A549 (cell line): Measurements from ENCODE around the gene SIRT7. TPM values are rescaled to one million over a fixed set of nuclear protein-coding genes. Genes with fewer than 3 reads are reported as not detected.
A peak's percentile ranks its signal among the peaks of the same experiment; 100 is the strongest.

Experiments
- ATAC-seq, 2 experiments: fragments of 200-7000 bp in 1 of 2; fragments of >200 bp in 1 of 2; cut with Nextera tagmentation in 1 of 2; cut with Tn5 transposase in 1 of 2; 3 replicates each; pipeline versions ENCODE4 v1.8.0 to v1.9.1; 2018 to 2020; ENCODE audit warnings: mild to moderate bottlenecking in 1 of 2, moderate library complexity in 1 of 2
- CTCF ChIA-PET: fragments of 300-600 bp; sonication (Branson Sonifier 250); formaldehyde crosslinking; extraction: SDS; loops from one replicate; lab custom pipeline; 2021; ENCODE audit warnings: antibody characterized with exemption, inconsistent platforms; lab: Yijun Ruan, JAX
- POLR2A ChIA-PET: fragments of 350-600 bp; formaldehyde crosslinking; extraction: SDS; loops from one replicate; lab custom pipeline; 2021; ENCODE audit warnings: antibody characterized with exemption, inconsistent platforms; lab: Yijun Ruan, JAX
- DNase-seq, 2 experiments: peaks; one replicate each; pipeline versions ENCODE4 v3.0.0 to v3.0.0-alpha.2; 2011 to 2016; ENCODE audit warnings: low read depth in 1 of 2, low spot score in 1 of 2
- FAIRE-seq: peaks from 2 replicates; lab custom pipeline; 2011; peaks lifted over from hg19 to GRCh38; lab: Jason Lieb, UNC
- H3K27ac ChIP-seq, 2 experiments: fragments of >200 bp; sonication (Bioruptor Twin); formaldehyde crosslinking; 3 replicates each; pipeline ENCODE4 v1.5.1; 2016 to 2017
- H3K4me1 ChIP-seq: fragments of >200 bp; sonication (Bioruptor Twin); formaldehyde crosslinking; 3 replicates; pipeline ENCODE4 v1.6.1; 2016
- H3K4me2 ChIP-seq: fragments of >200 bp; sonication (Bioruptor Twin); formaldehyde crosslinking; 3 replicates; pipeline ENCODE4 v1.6.1; 2016
- H3K4me3 ChIP-seq: fragments of >200 bp; sonication (Bioruptor Twin); formaldehyde crosslinking; 3 replicates; pipeline ENCODE4 v1.5.1; 2016
- H3K9me3 ChIP-seq: fragments of >200 bp; sonication (Bioruptor Twin); formaldehyde crosslinking; 3 replicates; pipeline ENCODE4 v1.6.1; 2016
- CBX8 ChIP-seq: fragments of 200-600 bp; sonication (generic); IDR thresholded peaks from 2 replicates; pipeline ENCODE4 v1.6.1; 2016
- CEBPB ChIP-seq, 2 experiments: fragments of >200 bp in 1 of 2; sonication (Bioruptor Twin) in 1 of 2; formaldehyde crosslinking in 1 of 2; IDR thresholded peaks; 2 replicates each; pipeline ENCODE4 v1.6.1; 2012 to 2016
- CHD4 ChIP-seq: fragments of 200-600 bp; sonication (generic); IDR thresholded peaks from 2 replicates; pipeline ENCODE4 v1.6.1; 2016; ENCODE audit warnings: antibody characterized with exemption, mild to moderate bottlenecking, borderline replicate concordance
- CTCF ChIP-seq: fragments of >200 bp; sonication (Bioruptor Twin); formaldehyde crosslinking; IDR thresholded peaks from 3 replicates; pipeline ENCODE4 v1.5.1; 2016
- EHF ChIP-seq: fragments of 250-450 bp; sonication (Bioruptor Pico); IDR thresholded peaks from 2 replicates; pipeline ENCODE4 v1.5.0; 2020; ENCODE audit warnings: mild to moderate bottlenecking
- EHMT2 ChIP-seq: fragments of 200-600 bp; sonication (generic); IDR thresholded peaks from 2 replicates; pipeline ENCODE4 v1.6.1; 2016; ENCODE audit warnings: antibody characterized with exemption, low read depth, mild to moderate bottlenecking, moderate library complexity
- ESRRA ChIP-seq: fragments of 150-350 bp; IDR thresholded peaks from 2 replicates; pipeline ENCODE4 v1.6.1; 2014; ENCODE audit warnings: mild to moderate bottlenecking, low read length, borderline replicate concordance
- FOSL2 ChIP-seq, 2 experiments: fragments of 450-650 bp in 1 of 2; fragments of >200 bp in 1 of 2; sonication (Bioruptor Twin) in 1 of 2; formaldehyde crosslinking; IDR thresholded peaks; 2 replicates each; pipeline versions ENCODE4 v1.5.0 to v1.6.1; 2016 to 2020; ENCODE audit warnings: mild to moderate bottlenecking in 1 of 2, moderate library complexity in 1 of 2
- FOXS1 ChIP-seq: fragments of 250-450 bp; sonication (Bioruptor Pico); IDR thresholded peaks from 2 replicates; pipeline ENCODE4 v1.5.0; 2020; ENCODE audit warnings: mild to moderate bottlenecking, moderate library complexity
- GATA3 ChIP-seq: IDR thresholded peaks from 2 replicates; pipeline ENCODE4 v1.6.1; 2012; ENCODE audit warnings: borderline replicate concordance
- HDAC2 ChIP-seq: fragments of 200-600 bp; sonication (generic); IDR thresholded peaks from 2 replicates; pipeline ENCODE4 v1.6.1; 2016
- HEYL ChIP-seq: fragments of 250-450 bp; sonication (Bioruptor Pico); IDR thresholded peaks from 2 replicates; pipeline ENCODE4 v1.8.0; 2021; ENCODE audit warnings: mild to moderate bottlenecking, moderate library complexity
- HOXB13 ChIP-seq: fragments of 250-450 bp; sonication (Bioruptor Pico); IDR thresholded peaks from 2 replicates; pipeline ENCODE4 v1.5.0; 2020; ENCODE audit warnings: low read depth, mild to moderate bottlenecking, moderate library complexity
- HOXB5 ChIP-seq: fragments of 250-450 bp; sonication (Bioruptor Pico); IDR thresholded peaks from 2 replicates; pipeline ENCODE4 v1.5.0; 2020; ENCODE audit warnings: mild to moderate bottlenecking, moderate library complexity
- JUN ChIP-seq, 2 experiments: fragments of >200 bp; sonication (Bioruptor Twin); formaldehyde crosslinking; IDR thresholded peaks; 2 replicates in 1 of 2; 3 replicates in 1 of 2; pipeline ENCODE4 v1.6.1; 2016 to 2017
- JUNB ChIP-seq: fragments of >200 bp; sonication (Bioruptor Twin); formaldehyde crosslinking; IDR thresholded peaks from 2 replicates; pipeline ENCODE4 v1.6.1; 2016
- KDM1A ChIP-seq: fragments of 200-600 bp; sonication (generic); IDR thresholded peaks from 2 replicates; pipeline ENCODE4 v1.6.1; 2016; ENCODE audit warnings: low read depth, mild to moderate bottlenecking
- KDM5A ChIP-seq: fragments of 200-600 bp; sonication (generic); IDR thresholded peaks from 2 replicates; pipeline ENCODE4 v1.6.1; 2016; ENCODE audit warnings: antibody characterized with exemption, mild to moderate bottlenecking
- NR3C1 ChIP-seq: fragments of >200 bp; sonication (Bioruptor Twin); formaldehyde crosslinking; IDR thresholded peaks from 3 replicates; pipeline ENCODE4 v1.6.1; 2017
- RAD21 ChIP-seq, 2 experiments: fragments of >200 bp in 1 of 2; sonication (Bioruptor Twin) in 1 of 2; formaldehyde crosslinking in 1 of 2; IDR thresholded peaks in 1 of 2; conservative IDR thresholded peaks in 1 of 2; 2 replicates in 1 of 2; 3 replicates in 1 of 2; pipeline ENCODE4 v1.6.1; 2012 to 2018; ENCODE audit warnings: inconsistent platforms in 1 of 2
- RARB ChIP-seq: fragments of 250-450 bp; sonication (Bioruptor Pico); IDR thresholded peaks from 2 replicates; pipeline ENCODE4 v1.8.0; 2021; ENCODE audit warnings: mild to moderate bottlenecking, moderate library complexity
- REST ChIP-seq: fragments of 200-600 bp; sonication (generic); IDR thresholded peaks from 2 replicates; pipeline ENCODE4 v1.6.1; 2016; ENCODE audit warnings: antibody characterized with exemption, mild to moderate bottlenecking, moderate library complexity
- SREBF2 ChIP-seq: fragments of 450-650 bp; IDR thresholded peaks from 2 replicates; pipeline ENCODE4 v1.6.1; 2014; ENCODE audit warnings: mild to moderate bottlenecking, moderate library complexity
- TFCP2L1 ChIP-seq: fragments of 250-450 bp; sonication (Bioruptor Pico); IDR thresholded peaks from 2 replicates; pipeline ENCODE4 v1.5.0; 2021; ENCODE audit warnings: mild to moderate bottlenecking
- TP53 ChIP-seq: fragments of 250-450 bp; sonication (Bioruptor Pico); IDR thresholded peaks from 2 replicates; pipeline ENCODE4 v1.5.0; 2021; ENCODE audit warnings: mild to moderate bottlenecking, moderate library complexity
- ZFP36 ChIP-seq: fragments of 450-650 bp; IDR thresholded peaks from 2 replicates; pipeline ENCODE4 v1.6.1; 2014; ENCODE audit warnings: borderline replicate concordance; ENCODE audit not compliant: partially characterized antibody
- ZNF302 ChIP-seq: fragments of 250-450 bp; sonication (Bioruptor Pico); IDR thresholded peaks from 2 replicates; pipeline ENCODE4 v1.9.0; 2021; ENCODE audit warnings: inconsistent platforms, mild to moderate bottlenecking, moderate library complexity
- WGBS: methylation state at CpG from one replicate; pipeline ENCODE4 v1.1.6; 2017; ENCODE audit errors: missing lambda C conversion rate; 5-methylcytosine and 5-hydroxymethylcytosine counted together
- polyA plus RNA-seq, 4 experiments: library from polyadenylated mRNA; depleted of rRNA in 3 of 4; stranded (reverse); fragments of >200 nt; fragmentation: RNase III in 1 of 4; extraction: RNeasy Plus Mini Kit Qiagen cat#74134 plus additional on column Dnase treatment in 1 of 4; gene quantifications; 2 replicates in 3 of 4; 3 replicates in 1 of 4; pipeline ENCODE4 v1.2.3, GENCODE V29; 2011 to 2017
- TF ChIP-seq, protein P1 (sequence below): IDR thresholded peaks from 2 replicates; pipeline ENCODE4 v1.6.1; 2012; ENCODE audit warnings: low read depth, borderline replicate concordance
- TF ChIP-seq, protein P2 (sequence below): fragments of 250-450 bp; sonication (Bioruptor Pico); IDR thresholded peaks from 2 replicates; pipeline ENCODE4 v1.5.0; 2021; ENCODE audit warnings: mild to moderate bottlenecking, moderate library complexity, borderline replicate concordance

SIRT7 gene
- polyA plus RNA-seq, 2 of the 4 experiments (the other 2 are of a cell fraction), result 9.8 to 35.2 TPM

- peaks cover 6% of the 10 kb centered on the region; the same call in 1 of the 3 replicates for H3K4me1 ChIP-seq
- no peaks in the 10 kb centered on the region for H3K9me3 ChIP-seq
- TF ChIP-seq CTCF (no peak), HEYL (CRISPR knock-in tag) (no peak), KDM5A (no peak), SREBF2 (no peak), CEBPB (IDR thresholded peaks at IDR 0.05) (no peak), CBX8 (no peak), ZNF302 (CRISPR knock-in tag) (no peak), NR3C1 (no peak), TP53 (no peak), KDM1A (no peak), EHF (CRISPR knock-in tag) (no peak), JUN (IDR thresholded peaks at IDR 0.05) (no peak), ESRRA (no peak), HOXB5 (CRISPR knock-in tag) (no peak), EHMT2 (no peak), HOXB13 (CRISPR knock-in tag) (no peak), JUNB (no peak), TFCP2L1 (CRISPR knock-in tag) (no peak)
- TF ChIP-seq, protein P1, sequence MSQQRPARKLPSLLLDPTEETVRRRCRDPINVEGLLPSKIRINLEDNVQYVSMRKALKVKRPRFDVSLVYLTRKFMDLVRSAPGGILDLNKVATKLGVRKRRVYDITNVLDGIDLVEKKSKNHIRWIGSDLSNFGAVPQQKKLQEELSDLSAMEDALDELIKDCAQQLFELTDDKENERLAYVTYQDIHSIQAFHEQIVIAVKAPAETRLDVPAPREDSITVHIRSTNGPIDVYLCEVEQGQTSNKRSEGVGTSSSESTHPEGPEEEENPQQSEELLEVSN, result no peak
- TF ChIP-seq, all 56 proteins: peak for 0
- WGBS, result 87% methylated on average over 5 of the region's 5 CpGs
- ATAC-seq (peak; percentile 12 to 63; a peak in 1 of 6 replicates), DNase-seq (no peak), FAIRE-seq (no peak)
- no peak overlapping the region for H3K4me2 ChIP-seq
- ChIA-PET POLR2A (interaction anchor here (1.3 kb wide), 1 partner anchor 9 kb away, joined by 3 read pairs; no protein-coding TSS in a partner anchor), CTCF (interaction anchor here (0.9 to 11.2 kb wide), 4 partner anchors 8 to 48 kb away, joined by 3 to 126 read pairs (median 4); partner anchors contain the start of genes ARHGDIA and MAFG)
- H3K27ac ChIP-seq, result no peak overlapping the region
- H3K4me3 ChIP-seq, result no peak overlapping the region
Measured at GRCh38 chr17:81879121-81879520, 38.9 kb downstream of the SIRT7 start.

DNA sequence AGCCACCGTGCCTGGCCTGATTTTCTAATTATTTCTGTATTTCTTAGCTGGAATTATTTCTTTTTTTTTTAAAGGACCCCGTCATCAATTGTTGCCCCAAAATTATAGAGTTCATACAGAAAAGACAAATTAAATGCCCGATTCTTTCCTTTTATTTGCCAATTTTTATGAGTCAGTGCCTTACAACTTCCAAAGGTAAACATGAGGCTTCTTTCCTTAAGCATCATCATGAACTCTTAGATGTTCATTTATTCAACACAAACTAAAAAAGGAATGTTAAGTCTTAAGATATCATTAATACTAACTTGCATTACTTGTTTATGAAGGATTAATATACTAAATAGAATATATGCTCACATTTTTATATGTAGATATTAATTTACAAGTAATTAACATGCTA is 39.7 kb downstream of the SIRT7 start:
- H3K27ac ChIP-seq, result no peak overlapping the region
- ATAC-seq (no peak), DNase-seq (no peak), FAIRE-seq (no peak)
- CTCF ChIA-PET, result interaction anchor here (11.2 kb wide), 1 partner anchor 7 kb away, joined by 126 read pairs; the partner anchor contains the start of gene ARHGDIA
- H3K4me1 ChIP-seq, result peaks cover 6% of the 10 kb centered on the region; the same call in 1 of the 3 replicates
- TF ChIP-seq CEBPB (IDR thresholded peaks at IDR 0.05), result no peak
- no peak for TF ChIP-seq ZNF302 (CRISPR knock-in tag)
- TF ChIP-seq FOSL2 (IDR thresholded peaks at IDR 0.05), result no peak
- TF ChIP-seq FOSL2 (CRISPR knock-in tag; IDR thresholded peaks at IDR 0.05), result no peak
- TF ChIP-seq ZFP36, result no peak
- no peak for TF ChIP-seq REST
- TF ChIP-seq HDAC2, result no peak
- TF ChIP-seq RARB, result no peak
- TF ChIP-seq FOXS1 (CRISPR knock-in tag), result no peak
- no peak for TF ChIP-seq KDM5A
- TF ChIP-seq RAD21 (conservative IDR thresholded peaks at IDR 0.05 in 1 of 2, IDR thresholded peaks at IDR 0.05 in 1 of 2), result no peak
- TF ChIP-seq, protein P2, sequence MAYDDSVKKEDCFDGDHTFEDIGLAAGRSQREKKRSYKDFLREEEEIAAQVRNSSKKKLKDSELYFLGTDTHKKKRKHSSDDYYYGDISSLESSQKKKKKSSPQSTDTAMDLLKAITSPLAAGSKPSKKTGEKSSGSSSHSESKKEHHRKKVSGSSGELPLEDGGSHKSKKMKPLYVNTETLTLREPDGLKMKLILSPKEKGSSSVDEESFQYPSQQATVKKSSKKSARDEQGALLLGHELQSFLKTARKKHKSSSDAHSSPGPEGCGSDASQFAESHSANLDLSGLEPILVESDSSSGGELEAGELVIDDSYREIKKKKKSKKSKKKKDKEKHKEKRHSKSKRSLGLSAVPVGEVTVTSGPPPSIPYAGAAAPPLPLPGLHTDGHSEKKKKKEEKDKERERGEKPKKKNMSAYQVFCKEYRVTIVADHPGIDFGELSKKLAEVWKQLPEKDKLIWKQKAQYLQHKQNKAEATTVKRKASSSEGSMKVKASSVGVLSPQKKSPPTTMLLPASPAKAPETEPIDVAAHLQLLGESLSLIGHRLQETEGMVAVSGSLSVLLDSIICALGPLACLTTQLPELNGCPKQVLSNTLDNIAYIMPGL (CRISPR knock-in tag), result no peak
- TF ChIP-seq, protein P1, result no peak
- TF ChIP-seq HEYL (CRISPR knock-in tag), result no peak
- no peak for TF ChIP-seq SREBF2
- TF ChIP-seq GATA3, result no peak
- TF ChIP-seq CHD4, result no peak
- 72% methylated on average over 3 of the region's 3 CpGs for WGBS
- POLR2A ChIA-PET, result no interaction called here
- no peak overlapping the region for H3K4me2 ChIP-seq
- H3K4me3 ChIP-seq, result no peak overlapping the region
- H3K9me3 ChIP-seq, result no peaks in the 10 kb centered on the region
